Measurements from ENCODE around the gene ARHGAP15.

DNA sequence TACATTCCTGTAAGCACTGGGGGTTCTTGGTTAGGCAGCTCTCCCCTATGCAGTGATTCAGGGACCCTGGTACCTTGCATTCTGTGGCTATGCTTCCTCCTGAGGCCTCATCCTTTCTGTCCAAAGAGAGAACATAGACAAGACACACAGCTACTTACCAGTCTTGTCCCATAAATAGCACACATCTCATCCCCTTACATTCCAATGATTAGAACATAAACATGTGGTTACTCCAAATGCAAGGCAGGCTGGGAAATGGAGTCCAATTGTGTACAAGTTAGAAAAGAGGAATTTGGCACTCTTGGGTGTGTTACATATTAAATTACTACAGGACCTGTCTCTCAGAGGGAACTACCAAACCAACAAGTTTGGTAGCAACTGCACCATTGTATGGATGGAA is 171.3 kb downstream of the ARHGAP15 start:
- TF ChIP-seq, protein P1, sequence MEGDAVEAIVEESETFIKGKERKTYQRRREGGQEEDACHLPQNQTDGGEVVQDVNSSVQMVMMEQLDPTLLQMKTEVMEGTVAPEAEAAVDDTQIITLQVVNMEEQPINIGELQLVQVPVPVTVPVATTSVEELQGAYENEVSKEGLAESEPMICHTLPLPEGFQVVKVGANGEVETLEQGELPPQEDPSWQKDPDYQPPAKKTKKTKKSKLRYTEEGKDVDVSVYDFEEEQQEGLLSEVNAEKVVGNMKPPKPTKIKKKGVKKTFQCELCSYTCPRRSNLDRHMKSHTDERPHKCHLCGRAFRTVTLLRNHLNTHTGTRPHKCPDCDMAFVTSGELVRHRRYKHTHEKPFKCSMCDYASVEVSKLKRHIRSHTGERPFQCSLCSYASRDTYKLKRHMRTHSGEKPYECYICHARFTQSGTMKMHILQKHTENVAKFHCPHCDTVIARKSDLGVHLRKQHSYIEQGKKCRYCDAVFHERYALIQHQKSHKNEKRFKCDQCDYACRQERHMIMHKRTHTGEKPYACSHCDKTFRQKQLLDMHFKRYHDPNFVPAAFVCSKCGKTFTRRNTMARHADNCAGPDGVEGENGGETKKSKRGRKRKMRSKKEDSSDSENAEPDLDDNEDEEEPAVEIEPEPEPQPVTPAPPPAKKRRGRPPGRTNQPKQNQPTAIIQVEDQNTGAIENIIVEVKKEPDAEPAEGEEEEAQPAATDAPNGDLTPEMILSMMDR (IDR thresholded peaks at IDR 0.05) = no peak
- no peak for TF ChIP-seq POLR2A (IDR thresholded peaks at IDR 0.05)
- no peak for TF ChIP-seq POLR2AphosphoS5 (IDR thresholded peaks at IDR 0.05)
